Stimulated activated naive CD8-positive, alpha-beta T cell treated with anti-CD3 and anti-CD28 coated beads, Interleukin-15, amount 100 ng/mL, for 72 hours (primary cell): Measurements from ENCODE around the gene CST7.

Experiments
- ATAC-seq: fragments of 150-1000 bp; cut with Tn5 transposase; 2 replicates; pipeline ENCODE4 v1.10.0; 2021; ENCODE audit warnings: mild to moderate bottlenecking, moderate library complexity
- DNase-seq, 2 donors: peaks; one replicate each; pipeline ENCODE4 v3.0.0; 2021 to 2022
- H3K27ac Mint-ChIP-seq, 2 donors: one replicate each; pipeline ENCODE4 v1.8.0; 2022; ENCODE audit warnings: mild to moderate bottlenecking in 2 of 2, mixed read lengths in 2 of 2, moderate library complexity in 2 of 2
- H3K27me3 Mint-ChIP-seq: one replicate; pipeline ENCODE4 v1.8.0; 2022; ENCODE audit warnings: mixed read lengths
- H3K4me1 Mint-ChIP-seq: one replicate; pipeline ENCODE4 v1.8.0; 2022; ENCODE audit warnings: mild to moderate bottlenecking, mixed read lengths
- H3K4me3 Mint-ChIP-seq, 2 donors: one replicate each; pipeline ENCODE4 v1.8.0; 2022; ENCODE audit warnings: mild to moderate bottlenecking in 2 of 2, mixed read lengths in 2 of 2, moderate library complexity in 1 of 2
- H3K9me3 Mint-ChIP-seq, 2 donors: one replicate each; pipeline ENCODE4 v1.8.0; 2022; ENCODE audit warnings: mixed read lengths in 2 of 2

CST7 gene

GRCh38 chr20:24963672-24964505 is 14.8 kb downstream of the CST7 start:
- peak overlapping the region in 1 of 2 donors; percentile 9 for H3K27ac Mint-ChIP-seq
- no peaks in the 10 kb centered on the region for H3K27me3 Mint-ChIP-seq
- H3K9me3 Mint-ChIP-seq, result no peaks in the 10 kb centered on the region
- no peak for DNase-seq
- peaks cover 43% of the 10 kb centered on the region for H3K4me1 Mint-ChIP-seq
- no peak overlapping the region for H3K4me3 Mint-ChIP-seq
- no peak for ATAC-seq

- Mint-ChIP-seq H3K4me3 (no peak overlapping the region), H3K27me3 (no peaks in the 10 kb centered on the region), H3K4me1 (peaks cover 43% of the 10 kb centered on the region), H3K9me3 (no peaks in the 10 kb centered on the region), H3K27ac (peak overlapping the region in 1 of 2 donors; percentile 9)
- DNase-seq (no peak), ATAC-seq (no peak)
Observed at GRCh38 chr20:24964506-24964840, 15.4 kb downstream of the CST7 start.

- peak overlapping the region; percentile 12 to 92 for H3K27ac Mint-ChIP-seq
- H3K27me3 Mint-ChIP-seq, result no peaks in the 10 kb centered on the region
- DNase-seq, result no peak
- H3K9me3 Mint-ChIP-seq, result no peaks in the 10 kb centered on the region
- ATAC-seq, result peak; percentile 52
- peaks cover 37% of the 10 kb centered on the region for H3K4me1 Mint-ChIP-seq
- H3K4me3 Mint-ChIP-seq, result peak overlapping the region; percentile 9 to 27
Observed at GRCh38 chr20:24965065-24965919, 16.2 kb downstream of the CST7 start.

GRCh38 chr20:24966317-24967012 is 17.4 kb downstream of the CST7 start:
- Mint-ChIP-seq H3K4me3 (no peak overlapping the region), H3K27me3 (no peaks in the 10 kb centered on the region), H3K9me3 (no peaks in the 10 kb centered on the region), H3K27ac (peak overlapping the region in 1 of 2 donors; percentile 82), H3K4me1 (peaks cover 29% of the 10 kb centered on the region)
- ATAC-seq, result no peak
- no peak for DNase-seq

GRCh38 chr20:24968278-24968800 is 19.3 kb downstream of the CST7 start:
- H3K4me3 Mint-ChIP-seq, result no peak overlapping the region
- no peak for DNase-seq
- no peaks in the 10 kb centered on the region for H3K27me3 Mint-ChIP-seq
- peaks cover 17% of the 10 kb centered on the region for H3K4me1 Mint-ChIP-seq
- ATAC-seq, result no peak
- H3K9me3 Mint-ChIP-seq, result no peaks in the 10 kb centered on the region
- peak overlapping the region in 1 of 2 donors; percentile 80 for H3K27ac Mint-ChIP-seq

GRCh38 chr20:24969186-24970029 is 20.3 kb downstream of the CST7 start:
- Mint-ChIP-seq H3K4me1 (peaks cover 13% of the 10 kb centered on the region), H3K27ac (peak overlapping the region in 1 of 2 donors; percentile 14), H3K9me3 (no peaks in the 10 kb centered on the region), H3K4me3 (no peak overlapping the region), H3K27me3 (no peaks in the 10 kb centered on the region)
- no peak for DNase-seq
- ATAC-seq, result no peak

- no peak overlapping the region for H3K4me3 Mint-ChIP-seq
- ATAC-seq, result no peak
- no peak overlapping the region for H3K27ac Mint-ChIP-seq
- H3K4me1 Mint-ChIP-seq, result peaks cover 6% of the 10 kb centered on the region
- H3K9me3 Mint-ChIP-seq, result no peaks in the 10 kb centered on the region
- no peak for DNase-seq
- no peaks in the 10 kb centered on the region for H3K27me3 Mint-ChIP-seq
Observed at GRCh38 chr20:24970030-24970553, 21.0 kb downstream of the CST7 start.

GRCh38 chr20:24970754-24971153 is 21.7 kb downstream of the CST7 start:
- Mint-ChIP-seq H3K4me3 (no peak overlapping the region), H3K27me3 (no peaks in the 10 kb centered on the region), H3K9me3 (peaks cover 0 to 4% of the 10 kb centered on the region in 2 donors), H3K27ac (peak overlapping the region in 1 of 2 donors; percentile 69), H3K4me1 (no peaks in the 10 kb centered on the region)
- no peak for DNase-seq
- no peak for ATAC-seq

GRCh38 chr20:24971376-24972101 is 22.5 kb downstream of the CST7 start:
- Mint-ChIP-seq H3K4me1 (no peaks in the 10 kb centered on the region), H3K4me3 (no peak overlapping the region), H3K9me3 (peaks cover 4 to 12% of the 10 kb centered on the region in 2 donors), H3K27me3 (no peaks in the 10 kb centered on the region), H3K27ac (no peak overlapping the region)
- DNase-seq, result no peak
- no peak for ATAC-seq

GRCh38 chr20:24972341-24972740 is 23.3 kb downstream of the CST7 start:
- H3K27me3 Mint-ChIP-seq, result no peaks in the 10 kb centered on the region
- no peaks in the 10 kb centered on the region for H3K4me1 Mint-ChIP-seq
- no peak for ATAC-seq
- DNase-seq, result no peak
- H3K9me3 Mint-ChIP-seq, result peaks cover 4 to 20% of the 10 kb centered on the region in 2 donors
- H3K27ac Mint-ChIP-seq, result no peak overlapping the region
- H3K4me3 Mint-ChIP-seq, result no peak overlapping the region

- Mint-ChIP-seq H3K27ac (no peak overlapping the region), H3K27me3 (no peaks in the 10 kb centered on the region), H3K9me3 (peaks cover 4 to 28% of the 10 kb centered on the region in 2 donors), H3K4me1 (peaks cover 20% of the 10 kb centered on the region), H3K4me3 (no peak overlapping the region)
- ATAC-seq (no peak), DNase-seq (no peak)
Observed at GRCh38 chr20:24977336-24977735, 28.3 kb downstream of the CST7 start.

GRCh38 chr20:24977797-24978196 is 28.7 kb downstream of the CST7 start:
- DNase-seq (no peak), ATAC-seq (no peak)
- Mint-ChIP-seq H3K4me1 (peaks cover 24% of the 10 kb centered on the region), H3K27ac (no peak overlapping the region), H3K27me3 (no peaks in the 10 kb centered on the region), H3K4me3 (no peak overlapping the region), H3K9me3 (peaks cover 4 to 28% of the 10 kb centered on the region in 2 donors)

GRCh38 chr20:24978513-24978912 is 29.4 kb downstream of the CST7 start:
- peaks cover 4 to 28% of the 10 kb centered on the region in 2 donors for H3K9me3 Mint-ChIP-seq
- no peak for ATAC-seq
- no peak for DNase-seq
- H3K27me3 Mint-ChIP-seq, result no peaks in the 10 kb centered on the region
- peaks cover 24% of the 10 kb centered on the region for H3K4me1 Mint-ChIP-seq
- no peak overlapping the region for H3K4me3 Mint-ChIP-seq
- no peak overlapping the region for H3K27ac Mint-ChIP-seq
